Embryonic facial prominence (tissue), 1 donor: Measurements from ENCODE around the gene TNXB.
"Not testable (repeated sequence)": the region's sequence is repeated elsewhere in the genome, so short reads cannot be mapped to it uniquely, and the experiment has no call there.

ENCODE experiments used
- DNase-seq: peaks from one replicate; pipeline ENCODE4 v3.0.0-alpha.2; 2016; ENCODE audit errors: extremely low spot score

Gene TNXB

GRCh38 chr6:32004864-32005537 is 104.1 kb downstream of the TNXB start:
- DNase-seq = not testable (repeated sequence)

DNA sequence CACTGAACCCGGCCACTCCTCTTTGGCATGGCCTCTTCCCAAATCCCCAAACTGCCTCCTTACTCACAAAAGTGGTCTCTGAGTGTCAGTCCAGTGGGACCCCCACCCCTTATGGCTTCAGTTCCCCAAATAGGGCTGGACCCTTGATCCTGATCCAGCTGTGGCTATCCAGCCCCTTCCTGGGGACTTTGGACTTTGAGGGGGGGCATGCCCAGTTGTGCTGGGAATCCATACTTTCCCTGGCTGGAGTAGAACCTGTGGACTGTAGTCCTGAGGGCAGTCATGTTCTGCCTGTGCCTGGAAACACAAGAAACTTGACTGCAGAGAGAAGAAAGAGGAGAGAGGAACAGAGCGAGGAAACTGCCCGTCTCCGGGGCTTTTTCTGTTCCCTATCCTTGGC is 104.7 kb downstream of the TNXB start:
- not testable (repeated sequence) for DNase-seq

- not testable (repeated sequence) for DNase-seq
These were observed 105.8 kb downstream of the TNXB start for GRCh38 chr6:32003301-32003700.

DNA sequence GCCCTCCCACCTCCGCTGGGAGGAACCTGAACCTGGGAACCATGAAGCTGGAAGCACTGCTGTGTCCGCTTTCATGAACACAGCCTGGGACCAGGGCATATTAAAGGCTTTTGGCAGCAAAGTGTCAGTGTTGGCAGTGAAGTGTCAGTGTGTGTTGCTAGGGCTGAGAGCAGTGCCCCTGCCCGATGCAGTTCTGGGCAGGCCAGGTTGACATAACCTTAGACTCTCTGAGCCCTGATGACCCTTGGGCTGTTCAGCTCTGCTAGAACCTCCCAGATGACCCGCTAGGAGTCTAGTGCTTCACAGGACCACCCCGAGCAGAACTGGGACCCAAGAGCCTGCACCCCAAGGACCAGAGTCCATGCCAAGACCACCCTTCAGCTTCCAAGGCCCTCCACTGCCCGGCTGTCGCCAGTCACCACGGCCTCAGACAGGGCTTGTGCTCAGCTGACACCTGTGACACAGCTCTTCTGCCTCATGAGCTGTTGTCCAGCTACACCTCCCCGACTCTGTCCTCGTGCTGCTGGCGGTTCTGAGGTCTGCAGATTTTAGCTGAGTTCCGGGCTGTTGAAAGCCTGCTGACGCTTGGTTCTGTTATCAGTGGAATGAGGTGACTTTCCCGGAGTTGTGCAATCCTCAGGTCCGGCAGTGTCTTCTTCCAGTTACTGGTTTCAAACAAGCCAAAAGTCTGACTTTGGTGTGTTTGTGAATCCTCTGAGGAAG is 106.4 kb downstream of the TNXB start:
- not testable (repeated sequence) for DNase-seq

GRCh38 chr6:31996385-31996784 is 112.8 kb downstream of the TNXB start:
- not testable (repeated sequence) for DNase-seq

- DNase-seq = not testable (repeated sequence)
These were observed 114.7 kb downstream of the TNXB start for GRCh38 chr6:31994421-31994820.
